Loucy (cell line): Measurements from ENCODE around the gene BCAS3.

Source experiments
- EZH2phosphoT487 ChIP-seq: fragments of 200-600 bp; IDR thresholded peaks from 2 replicates; pipeline ENCODE4 v1.6.1; 2018; ENCODE audit warnings: antibody characterized with exemption, mild to moderate bottlenecking, moderate library complexity, borderline replicate concordance
- TF ChIP-seq, protein P1 (sequence below): fragments of 200-600 bp; sonication (generic); conservative IDR thresholded peaks from 2 replicates; pipeline ENCODE4 v1.5.1; 2014; ENCODE audit warnings: mild to moderate bottlenecking, antibody characterized with exemption, low read length

DNA sequence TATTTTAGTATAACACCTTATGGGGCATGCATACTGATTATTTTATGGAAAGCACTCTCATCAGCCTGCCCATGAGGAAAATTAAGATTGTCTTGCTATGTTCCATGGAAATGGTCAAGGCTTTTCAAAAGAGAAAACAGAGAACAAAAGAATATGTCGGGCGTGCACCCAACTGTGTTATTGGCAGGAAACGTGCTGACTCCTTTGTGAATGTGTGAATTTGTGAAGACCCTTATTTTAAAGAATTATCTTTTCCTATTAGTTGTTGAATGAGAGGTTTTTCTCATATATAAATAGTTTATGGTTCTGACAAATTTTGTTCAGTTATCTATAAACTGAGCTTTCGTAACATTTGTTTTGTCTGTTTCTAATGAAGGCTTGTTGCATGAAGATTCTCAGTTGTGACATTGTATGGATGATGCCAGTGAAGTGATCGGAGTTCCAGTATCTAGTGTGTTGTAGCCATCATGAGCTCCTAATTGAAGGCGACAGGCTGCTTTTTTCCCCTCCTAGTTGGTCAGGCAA, 180.0 kb downstream of the BCAS3 start:
- TF ChIP-seq, protein P1, sequence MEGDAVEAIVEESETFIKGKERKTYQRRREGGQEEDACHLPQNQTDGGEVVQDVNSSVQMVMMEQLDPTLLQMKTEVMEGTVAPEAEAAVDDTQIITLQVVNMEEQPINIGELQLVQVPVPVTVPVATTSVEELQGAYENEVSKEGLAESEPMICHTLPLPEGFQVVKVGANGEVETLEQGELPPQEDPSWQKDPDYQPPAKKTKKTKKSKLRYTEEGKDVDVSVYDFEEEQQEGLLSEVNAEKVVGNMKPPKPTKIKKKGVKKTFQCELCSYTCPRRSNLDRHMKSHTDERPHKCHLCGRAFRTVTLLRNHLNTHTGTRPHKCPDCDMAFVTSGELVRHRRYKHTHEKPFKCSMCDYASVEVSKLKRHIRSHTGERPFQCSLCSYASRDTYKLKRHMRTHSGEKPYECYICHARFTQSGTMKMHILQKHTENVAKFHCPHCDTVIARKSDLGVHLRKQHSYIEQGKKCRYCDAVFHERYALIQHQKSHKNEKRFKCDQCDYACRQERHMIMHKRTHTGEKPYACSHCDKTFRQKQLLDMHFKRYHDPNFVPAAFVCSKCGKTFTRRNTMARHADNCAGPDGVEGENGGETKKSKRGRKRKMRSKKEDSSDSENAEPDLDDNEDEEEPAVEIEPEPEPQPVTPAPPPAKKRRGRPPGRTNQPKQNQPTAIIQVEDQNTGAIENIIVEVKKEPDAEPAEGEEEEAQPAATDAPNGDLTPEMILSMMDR, result no peak
- no peak for TF ChIP-seq EZH2phosphoT487
